ENCODE results near the gene FAM170B.

Gene FAM170B

GRCh38 chr10:49133706-49134248, at the start of gene FAM170B:
Gene FAM170B, minus strand, starts transcription at chr10:49134021. Its CDS starts 103 bp downstream, at chr10:49133918.
- no peak for DNase-seq

GRCh38 chr10:49182776-49183175, 49.0 kb upstream of the FAM170B start:
- no peak for DNase-seq

GRCh38 chr10:49180444-49180860, 46.6 kb upstream of the FAM170B start:
- no peak for DNase-seq

- no peak for DNase-seq
Observed at GRCh38 chr10:49179699-49180443, 46.0 kb upstream of the FAM170B start.

- DNase-seq = no peak
Observed at GRCh38 chr10:49178489-49179471, 45.0 kb upstream of the FAM170B start.

- DNase-seq = no peak
Observed at GRCh38 chr10:49177391-49178355, 43.9 kb upstream of the FAM170B start.

GRCh38 chr10:49176310-49177268, 42.8 kb upstream of the FAM170B start:
- no peak for DNase-seq

GRCh38 chr10:49175587-49176309, 41.9 kb upstream of the FAM170B start:
- DNase-seq = no peak

GRCh38 chr10:49174926-49175500, 41.2 kb upstream of the FAM170B start:
- no peak for DNase-seq

GRCh38 chr10:49174261-49174925, 40.6 kb upstream of the FAM170B start:
- no peak for DNase-seq

GRCh38 chr10:49173853-49174252, 40.0 kb upstream of the FAM170B start:
- DNase-seq = no peak

- no peak for DNase-seq
Observed at GRCh38 chr10:49173201-49173772, 39.5 kb upstream of the FAM170B start.

GRCh38 chr10:49172777-49173132, 38.9 kb upstream of the FAM170B start:
- no peak for DNase-seq

GRCh38 chr10:49172061-49172776, 38.4 kb upstream of the FAM170B start:
- no peak for DNase-seq

- DNase-seq = no peak
Observed at GRCh38 chr10:49171326-49172060, 37.7 kb upstream of the FAM170B start.

GRCh38 chr10:49170632-49171325, 37.0 kb upstream of the FAM170B start:
- DNase-seq = no peak

GRCh38 chr10:49169776-49170175, 36.0 kb upstream of the FAM170B start:
- no peak for DNase-seq
